ENCODE measurements around the gene CDH19.

GRCh38 chr18:66623821-66624220, 19.9 kb upstream of the CDH19 start:
- TF ChIP-seq CTCF (conservative IDR thresholded peaks at IDR 0.05 in 1 of 2, IDR thresholded peaks at IDR 0.05 in 1 of 2; ENCODE audit: extremely low read depth in 1 of 2, insufficient read depth in 1 of 2, low read depth in 1 of 2, low read length in 2 of 2), result no peak
- no peak for TF ChIP-seq EZH2 (IDR thresholded peaks at IDR 0.05; ENCODE audit: borderline replicate concordance, low read length)

Data from mammary epithelial cell (primary cell).